PFSK-1 (cell line): ENCODE measurements around the gene ERVFRD-1.

Experiments
- FOXP2 ChIP-seq: optimal IDR thresholded peaks from 2 replicates; pipeline ENCODE3; 2011; ENCODE audit warnings: borderline replicate concordance, control low read depth, inconsistent platforms; ENCODE audit not compliant: insufficient read depth; ENCODE audit errors: extremely low read length, extremely low read depth
- POLR2AphosphoS5 ChIP-seq: IDR thresholded peaks from 2 replicates; pipeline ENCODE4 v1.6.1; 2012; ENCODE audit warnings: low read depth, mild to moderate bottlenecking, control low read depth, low read length, moderate library complexity
- SIN3A ChIP-seq: IDR thresholded peaks from 2 replicates; pipeline ENCODE4 v1.6.1; 2012; ENCODE audit warnings: mild to moderate bottlenecking, low read length, moderate library complexity, borderline replicate concordance; ENCODE audit not compliant: insufficient read depth
- TAF1 ChIP-seq: IDR thresholded peaks from 2 replicates; pipeline ENCODE4 v1.6.1; 2012; ENCODE audit warnings: low read length, control low read depth, borderline replicate concordance; ENCODE audit not compliant: insufficient read depth
- TF ChIP-seq, protein P1 (sequence below), 2 experiments: IDR thresholded peaks; 2 replicates each; pipeline versions ENCODE4 v1.6.1 to v1.8.0; 2011 to 2012; ENCODE audit warnings: low read depth in 2 of 2, low read length in 2 of 2, control low read depth in 1 of 2, inconsistent platforms in 1 of 2, mild to moderate bottlenecking in 1 of 2, moderate library complexity in 1 of 2; ENCODE audit not compliant: insufficient read depth in 1 of 2

Gene ERVFRD-1

GRCh38 chr6:11141295-11141694, 29.8 kb upstream of the ERVFRD-1 start:
- TF ChIP-seq FOXP2 (no peak), POLR2AphosphoS5 (no peak)
- TF ChIP-seq, protein P1, sequence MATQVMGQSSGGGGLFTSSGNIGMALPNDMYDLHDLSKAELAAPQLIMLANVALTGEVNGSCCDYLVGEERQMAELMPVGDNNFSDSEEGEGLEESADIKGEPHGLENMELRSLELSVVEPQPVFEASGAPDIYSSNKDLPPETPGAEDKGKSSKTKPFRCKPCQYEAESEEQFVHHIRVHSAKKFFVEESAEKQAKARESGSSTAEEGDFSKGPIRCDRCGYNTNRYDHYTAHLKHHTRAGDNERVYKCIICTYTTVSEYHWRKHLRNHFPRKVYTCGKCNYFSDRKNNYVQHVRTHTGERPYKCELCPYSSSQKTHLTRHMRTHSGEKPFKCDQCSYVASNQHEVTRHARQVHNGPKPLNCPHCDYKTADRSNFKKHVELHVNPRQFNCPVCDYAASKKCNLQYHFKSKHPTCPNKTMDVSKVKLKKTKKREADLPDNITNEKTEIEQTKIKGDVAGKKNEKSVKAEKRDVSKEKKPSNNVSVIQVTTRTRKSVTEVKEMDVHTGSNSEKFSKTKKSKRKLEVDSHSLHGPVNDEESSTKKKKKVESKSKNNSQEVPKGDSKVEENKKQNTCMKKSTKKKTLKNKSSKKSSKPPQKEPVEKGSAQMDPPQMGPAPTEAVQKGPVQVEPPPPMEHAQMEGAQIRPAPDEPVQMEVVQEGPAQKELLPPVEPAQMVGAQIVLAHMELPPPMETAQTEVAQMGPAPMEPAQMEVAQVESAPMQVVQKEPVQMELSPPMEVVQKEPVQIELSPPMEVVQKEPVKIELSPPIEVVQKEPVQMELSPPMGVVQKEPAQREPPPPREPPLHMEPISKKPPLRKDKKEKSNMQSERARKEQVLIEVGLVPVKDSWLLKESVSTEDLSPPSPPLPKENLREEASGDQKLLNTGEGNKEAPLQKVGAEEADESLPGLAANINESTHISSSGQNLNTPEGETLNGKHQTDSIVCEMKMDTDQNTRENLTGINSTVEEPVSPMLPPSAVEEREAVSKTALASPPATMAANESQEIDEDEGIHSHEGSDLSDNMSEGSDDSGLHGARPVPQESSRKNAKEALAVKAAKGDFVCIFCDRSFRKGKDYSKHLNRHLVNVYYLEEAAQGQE (IDR thresholded peaks at IDR 0.05; ENCODE audit: insufficient read depth in 1 of 2, low read depth in 2 of 2, low read length in 2 of 2): no peak

DNA sequence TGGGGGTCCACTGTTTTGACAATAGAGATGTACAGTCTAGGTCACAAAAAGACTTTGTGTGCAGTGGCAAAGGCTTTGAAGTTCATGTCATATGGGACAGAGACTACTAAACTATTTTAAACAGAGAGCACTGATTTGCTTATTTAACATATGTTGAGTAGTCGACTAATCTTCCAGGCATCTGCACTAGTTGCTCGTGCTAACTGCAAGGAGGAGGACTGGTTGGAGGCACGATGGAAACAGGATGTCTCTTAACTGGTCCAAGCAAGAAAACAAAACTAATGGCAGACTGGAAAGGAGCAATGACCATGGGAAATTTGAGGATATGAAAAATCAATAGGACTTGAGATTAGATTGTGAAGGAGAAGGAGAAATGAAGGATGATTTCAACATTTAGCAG, 28.5 kb upstream of the ERVFRD-1 start:
- TF ChIP-seq, protein P1 (IDR thresholded peaks at IDR 0.05; ENCODE audit: insufficient read depth in 1 of 2, low read depth in 2 of 2, low read length in 2 of 2): no peak
- TF ChIP-seq POLR2AphosphoS5: no peak
- TF ChIP-seq FOXP2: no peak
- no peak for TF ChIP-seq SIN3A
- no peak for TF ChIP-seq TAF1

DNA sequence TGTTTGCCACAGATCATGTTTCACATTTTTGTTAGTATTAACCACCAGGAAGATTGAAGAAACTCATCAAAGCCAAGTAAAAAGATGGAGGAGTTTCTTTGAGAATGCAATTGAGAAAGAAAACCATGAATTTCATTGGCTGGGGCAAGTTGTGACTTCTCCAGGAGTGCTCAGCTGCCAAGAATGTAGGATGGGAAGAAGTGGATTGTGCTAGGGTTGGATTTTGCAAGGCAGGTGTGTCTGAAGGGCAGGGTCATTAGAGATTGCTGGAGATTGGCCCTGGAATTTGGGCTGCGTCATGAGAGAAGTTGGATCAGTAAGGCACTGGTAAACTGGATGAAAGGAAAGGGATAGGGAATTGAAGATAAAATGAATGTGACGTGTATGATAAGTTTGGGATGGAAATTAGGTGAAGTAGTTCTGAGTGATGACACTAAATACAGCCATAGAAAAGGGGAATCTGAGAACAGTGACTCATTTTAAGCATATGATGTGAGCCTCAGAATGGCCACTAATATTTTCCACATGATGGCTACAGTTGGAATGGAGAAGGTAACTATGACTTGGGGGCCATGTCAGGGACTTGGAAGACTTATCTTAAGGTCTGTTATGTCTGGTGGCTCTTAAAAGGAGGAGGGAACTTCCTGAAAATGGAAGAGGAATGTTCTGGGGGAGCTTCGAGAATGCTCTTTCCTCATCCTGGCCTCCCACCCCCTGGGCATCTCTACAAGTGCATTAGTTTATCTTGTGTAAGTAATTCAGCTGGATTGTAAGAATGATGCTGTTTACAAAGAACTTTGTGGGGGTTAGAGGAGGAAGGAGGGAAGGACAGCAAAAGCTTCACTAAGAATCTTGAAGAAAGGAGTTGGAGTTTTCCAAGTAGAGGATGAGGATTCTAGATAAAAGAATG, 27.8 kb upstream of the ERVFRD-1 start:
- TF ChIP-seq POLR2AphosphoS5 (no peak), TAF1 (no peak), SIN3A (no peak), FOXP2 (no peak)
- TF ChIP-seq, protein P1 (IDR thresholded peaks at IDR 0.05; ENCODE audit: insufficient read depth in 1 of 2, low read depth in 2 of 2, low read length in 2 of 2): no peak

DNA sequence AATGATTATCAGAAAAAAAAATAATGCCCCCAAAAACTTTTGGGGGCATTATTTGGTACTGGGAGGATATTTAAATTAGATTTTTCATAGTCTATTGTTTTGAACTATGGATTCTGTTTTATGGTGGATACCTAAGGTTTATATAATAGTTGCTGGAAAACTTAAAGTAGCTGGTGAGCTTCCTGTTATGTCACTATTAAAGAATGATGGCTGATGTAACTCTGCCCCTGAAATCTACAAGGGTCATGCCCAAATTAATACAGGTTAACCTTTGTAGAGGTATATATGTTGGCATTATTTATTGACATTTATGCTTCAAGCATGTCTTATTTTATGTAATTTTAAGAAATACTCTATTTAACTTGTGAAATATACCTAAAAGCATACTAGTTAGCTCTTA, 25.3 kb upstream of the ERVFRD-1 start:
- TF ChIP-seq SIN3A (no peak), FOXP2 (no peak), POLR2AphosphoS5 (no peak), TAF1 (no peak)
- TF ChIP-seq, protein P1 (IDR thresholded peaks at IDR 0.05; ENCODE audit: insufficient read depth in 1 of 2, low read depth in 2 of 2, low read length in 2 of 2): no peak

DNA sequence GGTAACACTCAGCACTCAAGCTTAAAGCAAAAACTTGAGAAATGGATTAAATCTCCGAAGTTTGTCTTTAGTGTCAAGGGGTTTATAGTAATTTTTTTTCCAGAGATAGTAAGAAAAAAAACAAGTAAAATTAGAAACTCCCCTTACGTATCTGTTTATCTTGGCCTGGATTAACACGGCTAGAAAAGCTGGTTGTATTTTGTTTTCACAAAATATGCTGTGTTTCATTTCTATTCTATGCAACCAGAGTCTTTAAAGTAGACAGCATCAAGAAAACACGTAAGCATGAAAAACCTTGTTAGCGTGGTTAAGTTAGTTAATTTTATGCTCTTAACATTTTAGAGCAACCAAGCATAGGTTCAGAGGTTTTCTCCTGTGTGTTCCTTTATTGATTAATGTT, 21.8 kb upstream of the ERVFRD-1 start:
- TF ChIP-seq POLR2AphosphoS5 (no peak), FOXP2 (no peak), SIN3A (no peak), TAF1 (no peak)
- TF ChIP-seq, protein P1 (IDR thresholded peaks at IDR 0.05; ENCODE audit: insufficient read depth in 1 of 2, low read depth in 2 of 2, low read length in 2 of 2): no peak
